Measurements from ENCODE around the gene DAZAP1. TPM values are rescaled to one million over a fixed set of nuclear protein-coding genes. Genes with fewer than 3 reads are reported as not detected.
"Not testable (repeated sequence)": the region's sequence is repeated elsewhere in the genome, so short reads cannot be mapped to it uniquely, and the experiment has no call there.

DAZAP1 gene
- total RNA-seq, 1 donor = 40.9 TPM

GRCh38 chr19:1474011-1474764, 66.8 kb downstream of the DAZAP1 start:
- H4K20me1 ChIP-seq (ENCODE audit: insufficient read depth, low read length) = peaks cover 66% of the 10 kb centered on the region
- peak; percentile 98 for DNase-seq (ENCODE audit: insufficient read length, low spot score, missing footprints)
- H3K4me2 ChIP-seq (ENCODE audit: insufficient read depth, low read length) = no peak overlapping the region
- H3K79me2 ChIP-seq (ENCODE audit: insufficient read depth, low read length) = peaks cover 21% of the 10 kb centered on the region
- H3K27ac ChIP-seq (ENCODE audit: low read depth, low read length) = no peak overlapping the region
- H3K27me3 ChIP-seq (ENCODE audit: insufficient read depth, low read length) = peaks cover 38% of the 10 kb centered on the region
- H3K9me3 ChIP-seq (ENCODE audit: low read depth, low read length) = no peaks in the 10 kb centered on the region
- peaks cover 4% of the 10 kb centered on the region for H3K4me1 ChIP-seq (ENCODE audit: insufficient read depth, low read length)
- no peak overlapping the region for H2AFZ ChIP-seq (ENCODE audit: low read length)
- H3K4me3 ChIP-seq (ENCODE audit: insufficient read depth, low read length) = no peak overlapping the region
- no peak for TF ChIP-seq CTCF (IDR thresholded peaks at IDR 0.05; ENCODE audit: extremely low read depth, low read depth, low read length)
- H3K36me3 ChIP-seq (ENCODE audit: insufficient read depth, low read length) = peaks cover 4% of the 10 kb centered on the region

GRCh38 chr19:1474765-1475351, 67.5 kb downstream of the DAZAP1 start:
- H3K9me3 ChIP-seq (ENCODE audit: low read depth, low read length) = no peaks in the 10 kb centered on the region
- no peak overlapping the region for H3K27ac ChIP-seq (ENCODE audit: low read depth, low read length)
- no peak for TF ChIP-seq CTCF (IDR thresholded peaks at IDR 0.05; ENCODE audit: extremely low read depth, low read depth, low read length)
- peaks cover 66% of the 10 kb centered on the region for H4K20me1 ChIP-seq (ENCODE audit: insufficient read depth, low read length)
- peaks cover 21% of the 10 kb centered on the region for H3K79me2 ChIP-seq (ENCODE audit: insufficient read depth, low read length)
- DNase-seq (ENCODE audit: insufficient read length, low spot score, missing footprints) = no peak
- peaks cover 35% of the 10 kb centered on the region for H3K27me3 ChIP-seq (ENCODE audit: insufficient read depth, low read length)
- no peak overlapping the region for H3K4me2 ChIP-seq (ENCODE audit: insufficient read depth, low read length)
- H2AFZ ChIP-seq (ENCODE audit: low read length) = no peak overlapping the region
- no peak overlapping the region for H3K4me3 ChIP-seq (ENCODE audit: insufficient read depth, low read length)
- peaks cover 4% of the 10 kb centered on the region for H3K36me3 ChIP-seq (ENCODE audit: insufficient read depth, low read length)
- H3K4me1 ChIP-seq (ENCODE audit: insufficient read depth, low read length) = peaks cover 8% of the 10 kb centered on the region

GRCh38 chr19:1475751-1476437, 68.5 kb downstream of the DAZAP1 start:
- Histone ChIP-seq H3K27ac (ENCODE audit: low read depth, low read length) (no peak overlapping the region), H3K4me1 (ENCODE audit: insufficient read depth, low read length) (peaks cover 8% of the 10 kb centered on the region), H3K79me2 (ENCODE audit: insufficient read depth, low read length) (peaks cover 21% of the 10 kb centered on the region), H4K20me1 (ENCODE audit: insufficient read depth, low read length) (peaks cover 59% of the 10 kb centered on the region), H3K4me3 (ENCODE audit: insufficient read depth, low read length) (no peak overlapping the region), H3K4me2 (ENCODE audit: insufficient read depth, low read length) (no peak overlapping the region), H2AFZ (ENCODE audit: low read length) (no peak overlapping the region), H3K27me3 (ENCODE audit: insufficient read depth, low read length) (peaks cover 25% of the 10 kb centered on the region), H3K9me3 (ENCODE audit: low read depth, low read length) (no peaks in the 10 kb centered on the region), H3K36me3 (ENCODE audit: insufficient read depth, low read length) (peaks cover 4% of the 10 kb centered on the region)
- DNase-seq (ENCODE audit: insufficient read length, low spot score, missing footprints) = peak; percentile 68
- no peak for TF ChIP-seq CTCF (IDR thresholded peaks at IDR 0.05; ENCODE audit: extremely low read depth, low read depth, low read length)

GRCh38 chr19:1477056-1477455, 69.7 kb downstream of the DAZAP1 start:
- H3K4me1 ChIP-seq (ENCODE audit: insufficient read depth, low read length); H3K4me3 ChIP-seq (ENCODE audit: insufficient read depth, low read length); H3K9me3 ChIP-seq (ENCODE audit: low read depth, low read length); H3K27ac ChIP-seq (ENCODE audit: low read depth, low read length); DNase-seq (ENCODE audit: insufficient read length, low spot score, missing footprints); H2AFZ ChIP-seq (ENCODE audit: low read length); H3K36me3 ChIP-seq (ENCODE audit: insufficient read depth, low read length); H3K4me2 ChIP-seq (ENCODE audit: insufficient read depth, low read length): not testable (repeated sequence)
- Histone ChIP-seq H4K20me1 (ENCODE audit: insufficient read depth, low read length) (peaks cover 47% of the 10 kb centered on the region), H3K27me3 (ENCODE audit: insufficient read depth, low read length) (peaks cover 13% of the 10 kb centered on the region), H3K79me2 (ENCODE audit: insufficient read depth, low read length) (peaks cover 21% of the 10 kb centered on the region)

All from osteoblast (primary cell).